Stimulated activated CD8-positive, alpha-beta memory T cell treated with anti-CD3 and anti-CD28 coated beads, Interleukin-4, amount 100 ng/mL, for 4 hours (primary cell): ENCODE results near the gene RAB33A.
"Not testable (repeated sequence)": the region's sequence is repeated elsewhere in the genome, so short reads cannot be mapped to it uniquely, and the experiment has no call there.

Experiments used
- DNase-seq, 2 donors: peaks; one replicate each; pipeline ENCODE4 v3.0.0-alpha.2; 2020; ENCODE audit warnings: low read depth in 2 of 2, low spot score in 1 of 2

RAB33A gene

DNA sequence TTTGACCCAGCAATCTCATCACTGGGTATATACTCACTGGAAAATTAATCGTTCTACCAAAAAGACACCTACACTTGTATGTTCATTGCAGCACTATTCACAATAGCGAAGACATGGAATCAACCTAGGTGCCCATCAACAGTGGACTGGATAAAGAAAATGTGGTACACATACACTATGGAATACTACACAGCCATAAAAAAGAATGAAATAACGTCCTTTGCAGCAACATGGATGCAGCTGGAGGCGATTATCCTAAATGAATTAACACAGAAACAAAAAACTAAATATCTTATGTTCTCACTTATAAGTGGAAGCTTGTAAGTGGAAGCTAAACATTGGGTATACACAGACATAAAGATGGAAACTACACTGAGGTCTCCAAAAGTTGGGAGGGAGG lies 59.4 kb downstream of the RAB33A start:
- DNase-seq = not testable (repeated sequence)
